NCI-H2196 (cell line): ENCODE results near the gene PPARG.
"Not testable (repeated sequence)": the region's sequence is repeated elsewhere in the genome, so short reads cannot be mapped to it uniquely, and the experiment has no call there.

Source experiments
- DNase-seq: peaks from one replicate; lab custom pipeline; 2025; ENCODE audit not compliant: unreplicated experiment; lab: John Stamatoyannopoulos, UW

Gene PPARG

DNA sequence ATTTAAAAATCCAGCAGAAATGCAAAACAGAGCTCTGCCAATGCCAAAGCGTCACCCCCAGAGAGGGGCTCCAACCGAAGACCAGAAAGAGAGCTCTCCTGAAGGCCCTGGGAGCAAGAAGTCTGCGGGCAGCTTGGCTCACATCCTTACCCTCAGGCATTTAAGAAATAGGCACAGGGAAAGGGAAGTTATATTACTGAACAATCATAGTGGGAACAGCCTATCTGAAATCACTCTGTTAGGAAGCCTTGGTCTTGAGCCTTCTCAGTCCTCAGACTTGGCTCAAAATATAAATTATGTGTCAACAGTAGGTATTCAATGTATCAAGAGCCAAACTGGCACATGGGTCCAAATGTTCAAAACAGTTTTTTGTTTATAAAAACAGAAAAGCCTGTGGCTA lies 10.3 kb upstream of the PPARG start:
- DNase-seq: no peak

DNA sequence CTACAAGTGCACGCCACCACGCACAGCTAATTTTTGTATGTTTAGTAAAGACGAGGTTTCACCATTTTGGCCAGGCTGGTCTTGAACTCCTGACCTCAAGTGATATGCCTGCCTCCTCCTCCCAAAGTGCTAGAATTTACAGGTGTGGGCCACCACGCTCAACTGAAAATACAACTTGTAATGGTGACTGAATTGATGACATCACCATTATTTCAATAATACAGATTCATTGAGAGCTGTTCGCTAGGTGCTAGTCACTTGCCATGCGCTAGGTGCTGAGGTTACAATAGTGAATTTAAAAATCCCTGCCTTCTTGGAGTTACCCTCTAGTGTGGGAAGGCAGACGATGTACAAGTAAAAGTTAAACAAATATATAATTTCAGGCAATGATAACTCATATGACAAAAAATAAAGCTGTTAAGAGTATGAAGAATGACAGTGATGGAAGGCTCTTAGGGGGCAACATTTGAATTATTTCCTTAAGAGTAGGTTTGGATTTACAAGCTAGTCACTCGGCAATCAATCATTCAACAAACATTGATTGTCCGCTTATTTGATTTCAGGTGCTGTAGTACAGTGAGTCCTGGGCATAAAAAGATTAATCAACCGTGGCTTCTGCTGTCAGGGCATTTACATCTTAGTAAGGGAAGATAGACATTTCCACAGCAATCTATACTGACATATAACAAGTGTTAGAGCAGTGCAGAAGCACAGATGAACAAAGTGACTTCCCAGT lies 9.1 kb upstream of the PPARG start:
- no peak for DNase-seq

DNA sequence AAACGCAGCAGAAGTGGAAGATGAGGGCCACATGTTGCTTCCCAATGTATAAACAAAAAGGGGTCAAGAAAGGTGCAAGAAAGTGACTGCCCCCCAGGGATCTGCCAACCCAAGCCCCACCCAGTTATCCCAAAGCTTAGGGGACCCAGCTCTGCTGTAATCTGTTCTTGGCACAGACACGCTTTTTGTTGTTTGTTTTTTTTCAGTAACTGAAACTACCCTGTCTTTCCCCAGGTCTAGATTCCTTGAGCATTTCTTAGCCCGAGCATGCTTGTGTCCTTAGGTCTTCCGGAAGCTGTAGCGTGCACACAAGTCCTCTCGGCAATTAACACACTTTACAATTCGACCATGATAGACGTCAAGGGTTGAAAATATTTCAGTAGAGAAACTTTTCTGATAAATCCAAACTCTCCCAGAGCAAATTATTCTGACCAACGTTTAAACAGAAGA lies 8.5 kb upstream of the PPARG start:
- DNase-seq: no peak

DNA sequence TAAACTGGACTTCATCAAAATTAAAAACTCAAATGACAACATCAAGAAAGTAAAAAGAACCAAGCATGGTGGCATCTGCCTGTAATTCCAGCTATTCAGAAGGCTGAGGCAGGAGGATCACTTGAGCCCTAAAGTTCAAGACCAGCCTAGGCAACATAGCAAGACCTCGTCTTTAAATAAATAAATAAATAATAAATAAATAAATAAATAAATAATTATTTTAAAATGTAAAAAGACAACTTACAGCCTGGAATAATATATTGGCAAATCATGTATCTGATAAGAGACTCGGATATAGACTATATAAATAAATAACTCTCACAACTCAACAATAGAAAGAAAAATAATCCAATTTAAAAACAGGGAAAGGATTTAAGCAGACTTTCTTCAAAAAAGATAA lies 4.3 kb upstream of the PPARG start:
- no peak for DNase-seq

DNA sequence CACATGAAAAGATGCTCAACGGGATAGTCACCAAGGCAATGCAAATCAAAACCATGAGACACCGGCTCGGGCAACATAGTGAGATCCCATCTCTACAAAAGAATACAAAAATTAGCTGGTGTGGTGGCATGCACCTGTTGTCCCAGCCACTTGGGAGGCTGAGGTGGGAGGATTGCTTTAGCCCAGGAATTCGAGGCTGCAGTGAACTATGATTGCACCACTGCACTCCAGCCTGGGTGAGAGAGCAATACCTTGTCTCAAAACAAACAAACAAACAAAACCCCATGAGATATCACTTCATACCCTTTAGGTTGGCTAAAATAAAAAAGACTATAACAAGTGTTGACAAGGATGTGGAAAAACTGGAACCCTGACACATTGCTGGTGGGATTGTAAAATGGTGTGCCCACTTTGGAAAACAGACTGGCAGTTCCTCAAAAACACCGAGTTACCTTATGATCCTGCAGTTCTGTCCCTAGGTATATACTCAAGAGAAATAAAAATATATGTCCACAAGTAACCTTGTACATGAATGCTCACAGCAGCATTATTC lies 3.8 kb upstream of the PPARG start:
- no peak for DNase-seq

DNA sequence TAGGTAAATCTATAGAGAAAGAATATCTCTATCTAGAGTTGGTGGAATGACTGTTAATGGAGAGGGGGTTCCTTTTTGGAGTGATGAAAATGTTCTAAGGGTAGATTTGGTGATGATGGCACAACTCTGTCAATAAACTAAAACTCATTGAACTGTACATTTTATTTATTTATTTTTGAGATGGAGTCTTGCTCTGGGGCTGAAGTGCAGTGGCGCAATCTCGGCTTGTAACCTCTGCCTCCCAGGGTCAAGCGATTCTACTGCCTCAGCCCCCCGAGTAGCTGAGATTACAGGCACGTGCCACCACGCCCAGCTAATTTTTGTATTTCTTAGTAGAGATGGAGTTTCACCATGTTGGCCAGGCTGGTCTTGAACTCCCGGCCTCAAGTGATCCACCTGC lies 3.1 kb upstream of the PPARG start:
- not testable (repeated sequence) for DNase-seq

DNA sequence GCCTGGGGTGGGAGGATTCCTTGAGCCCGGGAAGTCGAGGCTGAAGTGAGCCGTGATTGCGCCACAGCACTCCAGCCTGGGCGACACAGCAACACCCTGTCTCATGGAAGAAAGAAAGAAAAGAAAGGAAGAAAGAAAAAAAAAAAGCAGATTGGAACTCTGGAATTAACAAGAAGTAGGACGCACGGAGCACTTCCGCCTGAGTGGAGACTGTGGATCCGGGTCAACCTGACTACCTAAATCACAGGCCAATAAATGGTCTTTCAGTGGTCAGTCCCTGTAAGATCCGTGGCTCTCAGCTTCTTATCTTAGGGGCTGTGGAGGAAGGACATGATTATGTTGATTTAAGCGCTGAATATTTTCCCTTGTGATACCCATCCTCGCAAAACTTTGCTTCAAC lies 2.4 kb upstream of the PPARG start:
- DNase-seq: no peak

DNA sequence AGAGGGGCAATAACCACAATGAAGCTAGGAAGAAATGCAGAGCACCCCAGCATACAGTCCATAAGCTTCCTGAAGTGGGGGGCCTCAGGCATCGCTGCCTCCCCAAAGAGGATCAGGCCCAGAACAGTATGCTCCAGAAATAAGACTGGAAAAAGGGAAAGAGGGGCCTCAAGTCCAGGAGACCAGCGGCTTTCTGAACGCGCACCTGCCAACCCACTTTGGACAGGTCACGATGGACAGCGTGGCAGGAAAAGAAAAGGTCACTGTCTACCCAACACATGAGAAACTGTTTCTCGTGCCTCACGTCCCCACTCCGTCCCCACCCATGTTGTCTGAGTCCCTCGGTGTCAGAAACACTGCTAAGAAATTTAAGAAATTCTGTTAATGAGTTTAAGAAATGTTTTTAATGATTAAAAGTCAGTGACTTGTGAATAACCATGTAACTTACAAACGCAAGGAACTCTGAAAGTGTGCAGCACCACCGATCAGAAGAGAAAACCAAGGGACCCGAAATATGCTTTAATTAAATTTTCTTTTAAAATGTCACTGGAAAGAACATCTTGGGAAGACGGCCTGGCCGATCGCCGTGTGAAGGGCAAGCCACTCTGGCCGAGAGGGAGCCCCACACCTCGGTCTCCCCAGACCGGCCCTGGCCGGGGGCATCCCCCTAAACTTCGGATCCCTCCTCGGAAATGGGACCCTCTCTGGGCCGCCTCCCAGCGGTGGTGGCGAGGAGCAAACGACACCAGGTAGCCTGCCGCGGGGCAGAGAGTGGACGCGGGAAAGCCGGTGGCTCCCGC lies 1.7 kb upstream of the PPARG start:
- no peak for DNase-seq

DNA sequence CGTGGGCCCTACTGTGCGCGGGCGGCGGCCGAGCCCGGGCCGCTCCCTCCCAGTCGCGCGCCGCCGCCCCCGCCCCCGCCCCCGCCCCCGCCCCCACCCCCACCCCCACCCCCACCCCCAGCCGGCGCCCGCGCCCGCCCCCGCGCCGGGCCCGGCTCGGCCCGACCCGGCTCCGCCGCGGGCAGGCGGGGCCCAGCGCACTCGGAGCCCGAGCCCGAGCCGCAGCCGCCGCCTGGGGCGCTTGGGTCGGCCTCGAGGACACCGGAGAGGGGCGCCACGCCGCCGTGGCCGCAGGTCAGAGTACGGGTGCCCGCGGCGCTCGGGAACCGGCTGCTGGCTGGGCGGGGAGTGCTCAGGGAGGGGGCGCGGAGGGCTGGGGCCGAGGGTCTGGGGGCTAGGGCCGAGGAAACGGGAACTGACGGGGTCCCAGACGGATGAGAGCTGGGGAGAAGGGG lies 1.1 kb upstream of the PPARG start:
- no peak for DNase-seq

DNA sequence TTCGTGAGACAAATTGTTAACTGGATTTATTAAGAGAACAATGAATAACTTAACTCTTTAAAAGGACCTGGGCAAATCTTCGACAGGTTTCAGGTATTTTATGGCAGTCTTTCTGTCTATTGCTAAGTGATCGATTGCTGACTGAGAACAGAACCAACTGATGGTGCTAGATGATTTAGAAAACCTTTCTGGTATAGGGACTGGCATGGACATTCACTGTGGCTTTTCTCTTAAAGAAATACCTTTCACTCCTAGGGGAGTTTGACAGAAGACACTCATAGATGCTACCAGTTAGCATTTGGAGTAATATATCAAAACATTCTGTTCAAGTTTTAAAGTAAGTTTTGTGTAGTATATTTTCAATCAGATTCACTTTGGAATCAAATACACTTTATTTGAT lies 654 bp downstream of the PPARG start:
- DNase-seq: no peak

DNA sequence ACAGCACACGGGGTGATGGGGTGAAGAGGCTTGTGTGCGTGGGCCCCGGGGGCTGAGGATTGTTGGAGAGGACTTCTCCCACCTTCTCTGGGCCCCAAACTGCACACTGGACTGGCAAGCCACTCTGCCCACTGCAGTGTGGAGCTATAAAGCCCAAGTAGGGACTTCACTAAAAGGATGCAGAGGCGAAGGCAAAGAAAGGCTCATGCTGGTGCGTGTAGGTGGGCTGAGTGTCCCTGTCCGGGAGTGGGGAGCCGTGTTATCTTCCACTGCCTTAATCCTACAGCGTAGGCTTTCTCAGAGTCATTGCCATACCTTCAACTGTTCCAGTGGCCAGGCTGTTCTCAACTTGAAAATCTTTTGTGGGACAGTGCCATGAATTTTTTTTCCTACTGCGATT lies 3.9 kb downstream of the PPARG start:
- no peak for DNase-seq

DNA sequence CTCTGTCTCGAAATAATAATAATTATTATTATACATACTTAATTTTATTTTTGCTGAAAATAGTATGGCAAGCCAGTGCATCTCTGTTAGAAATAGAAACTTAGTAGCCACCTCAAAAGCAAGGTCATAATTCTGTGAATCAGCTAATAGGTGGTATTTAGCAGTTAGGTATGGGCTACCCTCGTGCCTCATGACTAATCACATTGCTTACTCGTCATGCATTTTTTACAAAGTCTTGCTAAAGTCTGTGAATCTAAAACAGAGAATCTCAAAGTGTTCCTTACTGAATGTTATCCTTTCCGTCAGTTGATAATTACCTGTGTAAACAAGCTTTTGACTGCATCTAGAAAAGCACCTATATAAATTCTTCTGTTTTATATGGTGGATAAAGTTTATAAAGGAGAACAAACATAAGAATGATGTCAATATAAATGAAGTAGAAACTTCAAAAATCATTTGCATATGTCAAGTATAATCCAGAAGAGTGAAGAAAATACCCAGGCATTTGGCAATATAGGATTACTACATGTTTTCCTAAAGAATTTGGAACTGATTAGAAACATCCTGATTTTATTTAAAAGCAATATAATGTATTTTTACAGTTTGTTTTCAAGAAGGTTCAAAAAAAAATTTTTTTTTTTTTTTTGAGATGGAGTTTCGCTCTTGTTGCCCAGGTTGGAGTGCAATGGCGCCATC lies 6.2 kb downstream of the PPARG start:
- no peak for DNase-seq

DNA sequence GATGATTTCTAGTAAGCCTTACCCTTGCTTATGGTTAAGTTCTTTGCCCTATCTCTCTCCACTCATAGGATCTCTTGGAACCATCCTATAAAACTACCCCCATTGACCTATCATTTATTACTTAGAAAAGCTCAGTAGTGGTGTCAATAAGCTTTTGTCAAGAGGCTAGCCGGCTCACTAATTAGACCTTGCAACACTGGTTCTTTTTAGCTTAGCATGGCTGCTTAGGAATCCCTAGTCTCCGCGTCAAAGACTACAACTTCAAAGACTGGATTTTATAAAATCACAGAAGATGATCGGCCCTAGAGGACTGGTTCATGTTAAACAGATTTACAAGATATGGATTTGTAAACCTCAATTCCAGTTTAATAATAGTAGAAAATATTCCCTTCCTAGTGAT lies 7.6 kb downstream of the PPARG start:
- DNase-seq: no peak

DNA sequence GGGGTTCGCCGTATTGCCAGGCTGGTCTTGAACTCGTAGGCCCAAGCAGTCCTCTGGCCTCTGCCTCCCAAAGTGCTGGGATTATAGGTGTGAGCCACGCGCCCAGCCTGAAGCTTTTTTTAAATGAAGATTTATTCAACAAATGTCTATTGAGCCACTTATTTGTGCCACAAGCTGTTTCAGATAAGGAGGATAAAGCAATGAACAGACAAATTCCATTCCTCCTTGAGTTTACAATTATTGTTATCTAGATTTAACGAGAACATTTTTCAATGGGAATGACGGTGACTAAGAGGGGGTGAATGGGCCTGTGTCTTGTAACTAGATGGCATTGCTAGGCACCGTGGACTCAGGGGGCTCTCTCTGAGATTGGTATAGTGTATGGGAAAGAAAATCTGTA lies 10.2 kb downstream of the PPARG start:
- no peak for DNase-seq

DNA sequence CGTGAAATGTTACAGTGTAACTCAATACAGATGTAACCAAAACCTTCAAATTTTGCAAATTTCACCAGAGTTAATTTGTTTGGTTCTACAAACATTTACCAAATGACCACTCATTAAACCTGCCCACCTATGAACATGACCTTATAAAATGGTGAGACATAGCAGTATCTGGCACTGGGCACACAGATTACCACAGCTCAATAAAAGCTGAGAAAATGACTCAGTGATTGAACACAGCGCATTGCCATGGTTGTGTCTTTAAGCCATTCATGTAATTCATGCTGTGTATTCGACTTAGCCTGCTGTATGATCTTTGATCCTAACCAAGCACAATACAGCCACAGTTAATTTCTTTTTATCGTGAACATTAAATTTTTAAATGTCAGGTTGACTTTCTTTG lies 11.3 kb downstream of the PPARG start:
- no peak for DNase-seq

DNA sequence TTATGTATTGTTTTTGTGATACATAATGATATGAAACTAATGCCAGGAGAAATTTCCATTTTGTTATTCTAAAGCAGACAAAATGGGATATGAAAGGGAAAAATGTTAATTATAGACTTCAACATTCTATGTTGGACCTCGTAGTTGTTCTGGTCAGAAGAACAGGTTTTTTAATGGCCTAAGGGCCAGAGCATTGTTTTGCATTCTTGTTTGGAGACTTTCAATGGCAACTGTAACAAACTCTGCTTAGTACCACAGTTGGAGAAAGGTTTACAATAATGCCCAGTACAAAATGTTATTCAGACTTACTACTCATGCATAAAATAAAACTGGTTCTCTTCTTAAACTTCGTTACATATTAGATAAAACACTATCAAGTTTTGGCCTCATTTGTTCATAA lies 12.2 kb downstream of the PPARG start:
- no peak for DNase-seq

DNA sequence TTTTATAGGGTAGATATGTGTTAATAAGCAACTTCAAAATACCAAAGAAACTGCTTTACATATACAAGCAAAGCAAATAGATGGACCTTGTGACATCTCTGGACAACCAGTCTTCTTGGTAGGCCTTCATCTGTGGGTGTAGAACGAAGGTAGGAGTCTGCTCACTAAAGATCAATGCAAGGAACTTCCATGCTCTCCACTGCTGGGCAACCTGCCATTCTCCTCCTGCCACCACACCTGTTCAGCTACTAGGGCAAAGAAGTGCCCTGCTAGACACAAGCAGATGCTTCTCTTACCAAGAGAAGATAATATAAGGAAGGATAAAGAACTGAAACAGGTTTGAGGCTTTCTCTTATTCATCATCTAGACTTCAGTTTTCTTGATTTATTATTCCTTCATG lies 12.6 kb downstream of the PPARG start:
- no peak for DNase-seq

DNA sequence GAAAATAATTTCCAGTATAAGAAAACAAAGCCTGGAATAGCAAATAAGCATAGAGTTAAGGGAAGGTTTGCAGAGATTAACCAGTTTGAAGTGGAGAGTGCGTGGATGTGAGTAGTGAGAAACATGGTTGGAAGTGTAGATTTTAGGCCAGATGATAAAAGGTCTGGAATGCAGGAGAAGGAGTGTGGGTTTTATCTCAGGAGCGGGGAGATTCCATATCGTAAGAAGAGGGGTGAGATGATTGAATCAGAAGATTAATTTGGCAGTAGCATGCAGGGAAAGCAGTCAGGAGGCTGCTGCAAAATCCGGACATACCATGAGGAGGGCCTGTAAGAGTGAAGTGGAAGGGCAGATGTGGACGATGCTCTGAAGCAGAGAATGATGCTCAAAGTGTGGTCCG lies 13.7 kb downstream of the PPARG start:
- DNase-seq: no peak

DNA sequence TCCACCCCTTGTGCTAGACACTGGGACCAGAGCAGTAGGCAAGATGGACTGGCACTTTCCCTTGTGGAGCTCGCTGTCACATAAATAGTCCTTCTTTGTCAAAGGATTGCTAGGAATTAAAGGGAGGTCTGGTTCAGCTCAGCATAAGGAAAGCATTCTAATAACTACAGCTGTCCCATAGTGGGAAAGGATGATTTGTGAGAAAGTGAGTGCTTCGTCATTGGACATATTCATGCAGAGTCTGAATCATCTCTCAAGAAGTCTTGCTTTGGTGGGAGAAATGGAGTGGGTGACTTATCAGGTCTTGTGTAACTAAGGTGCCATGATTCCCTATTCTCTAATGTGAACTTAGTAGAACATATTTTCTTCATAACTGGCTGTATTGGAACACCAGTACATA lies 14.7 kb downstream of the PPARG start:
- no peak for DNase-seq

DNA sequence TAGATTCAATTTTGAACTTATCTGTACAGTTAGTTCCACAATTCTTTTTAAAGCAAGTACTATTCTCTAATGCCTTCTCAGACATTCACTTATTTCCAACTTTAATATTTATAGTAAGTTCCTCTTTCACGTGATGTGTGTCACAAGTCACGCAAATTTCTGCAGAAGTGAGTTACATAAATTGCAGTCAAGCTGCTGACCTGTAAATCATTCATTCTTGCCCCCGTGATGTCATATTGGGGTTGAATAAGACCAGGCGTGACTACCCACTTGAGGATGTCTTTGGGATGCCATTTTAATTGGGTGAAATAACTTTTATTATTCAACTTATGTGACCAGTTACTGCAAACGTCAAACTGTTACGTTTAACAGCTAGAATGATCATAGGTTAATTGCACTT lies 15.1 kb downstream of the PPARG start:
- no peak for DNase-seq

DNA sequence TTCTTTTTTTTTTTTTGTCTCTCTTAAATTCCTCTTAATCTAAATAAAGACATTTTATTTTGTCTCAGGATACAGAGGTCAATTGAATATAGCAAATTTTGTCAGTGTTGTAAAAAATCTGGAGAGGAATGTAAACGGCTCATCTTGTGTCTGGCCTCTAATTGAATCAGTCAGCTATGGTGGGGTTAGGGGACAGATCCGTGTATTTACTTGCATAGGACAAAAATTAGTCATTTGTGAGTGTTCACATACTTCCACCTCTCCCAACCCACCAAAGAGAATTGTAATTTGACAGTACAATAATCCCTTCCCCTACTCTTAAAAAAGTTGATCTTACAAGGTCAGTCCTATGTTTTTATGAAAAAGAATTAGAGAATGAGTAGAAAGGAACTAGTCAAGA lies 18.3 kb downstream of the PPARG start:
- no peak for DNase-seq

DNA sequence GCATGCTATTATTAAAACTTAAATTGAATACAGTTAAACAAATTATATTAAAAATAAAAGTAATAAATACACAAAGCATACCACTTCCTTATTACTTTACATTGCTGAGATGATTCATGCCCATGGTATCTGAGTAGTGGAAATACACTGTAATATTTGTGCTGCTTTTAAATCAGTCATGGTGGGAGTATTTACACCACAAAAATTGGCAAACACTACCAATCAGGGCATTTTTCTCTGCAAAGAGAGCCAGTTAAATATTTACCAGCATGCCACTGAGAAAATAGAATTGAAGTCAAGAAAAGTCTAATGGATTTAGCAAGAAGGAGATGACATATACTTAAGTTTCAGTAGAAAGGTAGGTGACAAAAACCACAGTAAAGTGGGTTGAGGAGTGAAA lies 19.6 kb downstream of the PPARG start:
- no peak for DNase-seq
